Activated T-helper 1 cell treated with anti-CD3 and anti-CD28 coated beads, Interleukin-12 subunit alpha, Interleukin-12 subunit beta, Interleukin-2, Interleukin-4 antibody, amounts not matched to agents 30 ng/mL and 10 ng/mL and 1 ng/mL, durations not matched to agents 14 hours and 24 hours and 36 hours (primary cell): Measurements from ENCODE around the gene GP2. TPM values are rescaled to one million over a fixed set of nuclear protein-coding genes. Genes with fewer than 3 reads are reported as not detected.
"Not testable (repeated sequence)": the region's sequence is repeated elsewhere in the genome, so short reads cannot be mapped to it uniquely, and the experiment has no call there.

Experiments used
- DNase-seq: peaks from one replicate; pipeline ENCODE4 v3.0.0; 2021; ENCODE audit warnings: low spot score
- H3K27ac Mint-ChIP-seq: one replicate; pipeline ENCODE4 v1.8.0; 2021; ENCODE audit warnings: mild to moderate bottlenecking, mixed read lengths
- H3K27me3 Mint-ChIP-seq: one replicate; pipeline ENCODE4 v1.8.0; 2022; ENCODE audit warnings: mild to moderate bottlenecking, moderate library complexity, mixed read lengths; ENCODE audit not compliant: insufficient read depth
- H3K36me3 Mint-ChIP-seq: one replicate; pipeline ENCODE4 v1.8.0; 2021; ENCODE audit warnings: low read depth, mixed read lengths
- H3K4me1 Mint-ChIP-seq: one replicate; pipeline ENCODE4 v1.8.0; 2021; ENCODE audit warnings: low read depth, mixed read lengths
- H3K4me3 Mint-ChIP-seq: one replicate; pipeline ENCODE4 v1.8.0; 2021; ENCODE audit warnings: mild to moderate bottlenecking, moderate library complexity, mixed read lengths
- H3K9me3 Mint-ChIP-seq: one replicate; pipeline ENCODE4 v1.8.0; 2021; ENCODE audit warnings: mixed read lengths
- intact Hi-C: fragments of 100-400 bp; cut with micrococcal nuclease; formaldehyde crosslinking; loops from one replicate; pipeline ENCODE4 v1.15.1; 2024
- total RNA-seq: library from RNA; stranded (reverse); gene quantifications from 2 replicates; pipeline ENCODE4 v1.2.3, GENCODE V29; 2022

Gene GP2
- total RNA-seq, 1 donor from 2014 or later: not detected

GRCh38 chr16:20344611-20345010 lies 17.3 kb upstream of the GP2 start:
- intact Hi-C loops: no loop called here
- H3K27me3 Mint-ChIP-seq: no peaks in the 10 kb centered on the region
- DNase-seq: no peak
- no peaks in the 10 kb centered on the region for H3K4me1 Mint-ChIP-seq
- H3K4me3 Mint-ChIP-seq: no peak overlapping the region
- H3K36me3 Mint-ChIP-seq: no peaks in the 10 kb centered on the region
- no peaks in the 10 kb centered on the region for H3K9me3 Mint-ChIP-seq
- H3K27ac Mint-ChIP-seq: no peak overlapping the region

- no peaks in the 10 kb centered on the region for H3K4me1 Mint-ChIP-seq
- H3K36me3 Mint-ChIP-seq: no peaks in the 10 kb centered on the region
- no peak overlapping the region for H3K27ac Mint-ChIP-seq
- H3K9me3 Mint-ChIP-seq: no peaks in the 10 kb centered on the region
- no peak overlapping the region for H3K4me3 Mint-ChIP-seq
- no peak for DNase-seq
- no peaks in the 10 kb centered on the region for H3K27me3 Mint-ChIP-seq
- intact Hi-C loops: no loop called here
Observed at GRCh38 chr16:20339744-20340143, 12.4 kb upstream of the GP2 start.

GRCh38 chr16:20336955-20337354 lies 9.6 kb upstream of the GP2 start:
- Mint-ChIP-seq H3K4me3 (no peak overlapping the region), H3K27ac (no peak overlapping the region), H3K27me3 (no peaks in the 10 kb centered on the region), H3K9me3 (no peaks in the 10 kb centered on the region), H3K4me1 (no peaks in the 10 kb centered on the region), H3K36me3 (no peaks in the 10 kb centered on the region)
- DNase-seq: no peak
- intact Hi-C loops: no loop called here

- Mint-ChIP-seq H3K27ac (no peak overlapping the region), H3K27me3 (no peaks in the 10 kb centered on the region), H3K4me3 (no peak overlapping the region), H3K9me3 (no peaks in the 10 kb centered on the region), H3K36me3 (no peaks in the 10 kb centered on the region), H3K4me1 (no peaks in the 10 kb centered on the region)
- intact Hi-C loops: no loop called here
- no peak for DNase-seq
Observed at GRCh38 chr16:20334396-20334795, 7.1 kb upstream of the GP2 start.

- no peak for DNase-seq
- Mint-ChIP-seq H3K27me3 (no peaks in the 10 kb centered on the region), H3K4me3 (no peak overlapping the region), H3K36me3 (no peaks in the 10 kb centered on the region), H3K9me3 (no peaks in the 10 kb centered on the region), H3K4me1 (no peaks in the 10 kb centered on the region), H3K27ac (no peak overlapping the region)
- intact Hi-C loops: no loop called here
Observed at GRCh38 chr16:20333120-20333519, 5.8 kb upstream of the GP2 start.

GRCh38 chr16:20332411-20332810 lies 5.1 kb upstream of the GP2 start:
- H3K27ac Mint-ChIP-seq: no peak overlapping the region
- no peaks in the 10 kb centered on the region for H3K4me1 Mint-ChIP-seq
- no peaks in the 10 kb centered on the region for H3K27me3 Mint-ChIP-seq
- intact Hi-C loops: no loop called here
- no peak overlapping the region for H3K4me3 Mint-ChIP-seq
- H3K9me3 Mint-ChIP-seq: no peaks in the 10 kb centered on the region
- H3K36me3 Mint-ChIP-seq: no peaks in the 10 kb centered on the region
- no peak for DNase-seq

GRCh38 chr16:20331635-20332034 lies 4.3 kb upstream of the GP2 start:
- Mint-ChIP-seq H3K9me3 (no peaks in the 10 kb centered on the region), H3K4me3 (no peak overlapping the region), H3K27me3 (no peaks in the 10 kb centered on the region), H3K27ac (no peak overlapping the region), H3K36me3 (no peaks in the 10 kb centered on the region), H3K4me1 (no peaks in the 10 kb centered on the region)
- DNase-seq: no peak
- intact Hi-C loops: no loop called here

- H3K4me1 Mint-ChIP-seq: no peaks in the 10 kb centered on the region
- no peak overlapping the region for H3K4me3 Mint-ChIP-seq
- no peaks in the 10 kb centered on the region for H3K9me3 Mint-ChIP-seq
- no peaks in the 10 kb centered on the region for H3K36me3 Mint-ChIP-seq
- intact Hi-C loops: no loop called here
- no peak for DNase-seq
- no peak overlapping the region for H3K27ac Mint-ChIP-seq
- peaks cover 3% of the 10 kb centered on the region for H3K27me3 Mint-ChIP-seq
Observed at GRCh38 chr16:20329392-20330138, 2.3 kb upstream of the GP2 start.

GRCh38 chr16:20326321-20326720 lies 992 bp downstream of the GP2 start:
- no peak for DNase-seq
- H3K9me3 Mint-ChIP-seq: no peaks in the 10 kb centered on the region
- intact Hi-C loops: no loop called here
- H3K4me1 Mint-ChIP-seq: no peaks in the 10 kb centered on the region
- H3K27me3 Mint-ChIP-seq: peaks cover 3% of the 10 kb centered on the region
- no peaks in the 10 kb centered on the region for H3K36me3 Mint-ChIP-seq
- no peak overlapping the region for H3K4me3 Mint-ChIP-seq
- no peak overlapping the region for H3K27ac Mint-ChIP-seq

GRCh38 chr16:20325005-20325404 lies 2.3 kb downstream of the GP2 start:
- no peak for DNase-seq
- Mint-ChIP-seq H3K36me3 (no peaks in the 10 kb centered on the region), H3K4me1 (no peaks in the 10 kb centered on the region), H3K4me3 (no peak overlapping the region), H3K27ac (no peak overlapping the region), H3K27me3 (peaks cover 3% of the 10 kb centered on the region), H3K9me3 (no peaks in the 10 kb centered on the region)
- intact Hi-C loops: no loop called here

- no peaks in the 10 kb centered on the region for H3K36me3 Mint-ChIP-seq
- no peaks in the 10 kb centered on the region for H3K4me1 Mint-ChIP-seq
- H3K4me3 Mint-ChIP-seq: no peak overlapping the region
- DNase-seq: no peak
- intact Hi-C loops: no loop called here
- no peaks in the 10 kb centered on the region for H3K9me3 Mint-ChIP-seq
- H3K27me3 Mint-ChIP-seq: peaks cover 3% of the 10 kb centered on the region
- no peak overlapping the region for H3K27ac Mint-ChIP-seq
Observed at GRCh38 chr16:20323591-20324117, 3.7 kb downstream of the GP2 start.

- intact Hi-C loops: no loop called here
- H3K4me1 Mint-ChIP-seq: no peaks in the 10 kb centered on the region
- H3K27ac Mint-ChIP-seq: no peak overlapping the region
Observed at GRCh38 chr16:20322696-20323095, 4.6 kb downstream of the GP2 start.

GRCh38 chr16:20321671-20322070 lies 5.6 kb downstream of the GP2 start:
- H3K27me3 Mint-ChIP-seq: peaks cover 3% of the 10 kb centered on the region
- H3K9me3 Mint-ChIP-seq: no peaks in the 10 kb centered on the region
- H3K27ac Mint-ChIP-seq: no peak overlapping the region
- H3K4me3 Mint-ChIP-seq: no peak overlapping the region
- no peaks in the 10 kb centered on the region for H3K4me1 Mint-ChIP-seq
- no peaks in the 10 kb centered on the region for H3K36me3 Mint-ChIP-seq
- no peak for DNase-seq
- intact Hi-C loops: no loop called here

More at GRCh38 chr16:20322696-20323095, 4.6 kb downstream of the GP2 start:
- Mint-ChIP-seq H3K27me3 (peaks cover 3% of the 10 kb centered on the region), H3K9me3 (no peaks in the 10 kb centered on the region), H3K4me3 (no peak overlapping the region), H3K36me3 (no peaks in the 10 kb centered on the region)
- DNase-seq: no peak

GRCh38 chr16:20321051-20321450 lies 6.3 kb downstream of the GP2 start:
- DNase-seq, H3K4me1 Mint-ChIP-seq, H3K27ac Mint-ChIP-seq, H3K36me3 Mint-ChIP-seq, H3K9me3 Mint-ChIP-seq, intact Hi-C loops, H3K27me3 Mint-ChIP-seq, H3K4me3 Mint-ChIP-seq: not testable (repeated sequence)
